GM21737 (cell line): ENCODE data around the gene ZNF474.

Source experiments
- ATAC-seq: cut with Tn5 transposase; IDR thresholded peaks from one replicate; pipeline ENCODE4 v1.9.1; 2021; ENCODE audit warnings: mild to moderate bottlenecking, moderate library complexity; ENCODE audit not compliant: unreplicated experiment

The ZNF474 gene

GRCh38 chr5:122179701-122180100 is 50.4 kb downstream of the ZNF474 start:
- ATAC-seq: no peak

DNA sequence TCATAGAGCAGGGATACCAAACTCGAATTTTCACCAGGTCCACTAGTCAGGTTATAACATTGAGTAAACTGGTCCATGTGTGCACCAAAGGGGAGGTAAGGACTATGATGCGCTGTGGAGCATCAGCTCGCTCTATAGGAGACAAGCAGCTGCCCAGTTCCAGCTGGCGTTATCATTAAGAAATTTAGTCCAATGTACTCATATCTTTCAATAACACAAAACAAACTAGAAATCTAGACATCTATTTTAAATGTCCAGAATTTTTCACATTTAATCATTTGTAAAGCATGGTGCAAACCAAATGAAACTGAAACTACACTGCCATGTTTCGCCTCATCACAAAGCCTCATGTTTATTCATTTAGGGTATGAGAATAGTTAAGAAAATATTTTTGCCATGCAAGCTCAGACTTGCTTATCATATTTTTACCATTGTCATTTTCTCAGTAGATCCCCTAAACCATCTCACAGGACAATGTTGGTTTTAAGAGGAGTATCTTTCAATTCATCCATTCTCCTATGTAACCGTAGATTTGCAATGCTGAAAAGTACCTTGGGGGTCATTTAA is 50.9 kb downstream of the ZNF474 start:
- ATAC-seq: no peak

DNA sequence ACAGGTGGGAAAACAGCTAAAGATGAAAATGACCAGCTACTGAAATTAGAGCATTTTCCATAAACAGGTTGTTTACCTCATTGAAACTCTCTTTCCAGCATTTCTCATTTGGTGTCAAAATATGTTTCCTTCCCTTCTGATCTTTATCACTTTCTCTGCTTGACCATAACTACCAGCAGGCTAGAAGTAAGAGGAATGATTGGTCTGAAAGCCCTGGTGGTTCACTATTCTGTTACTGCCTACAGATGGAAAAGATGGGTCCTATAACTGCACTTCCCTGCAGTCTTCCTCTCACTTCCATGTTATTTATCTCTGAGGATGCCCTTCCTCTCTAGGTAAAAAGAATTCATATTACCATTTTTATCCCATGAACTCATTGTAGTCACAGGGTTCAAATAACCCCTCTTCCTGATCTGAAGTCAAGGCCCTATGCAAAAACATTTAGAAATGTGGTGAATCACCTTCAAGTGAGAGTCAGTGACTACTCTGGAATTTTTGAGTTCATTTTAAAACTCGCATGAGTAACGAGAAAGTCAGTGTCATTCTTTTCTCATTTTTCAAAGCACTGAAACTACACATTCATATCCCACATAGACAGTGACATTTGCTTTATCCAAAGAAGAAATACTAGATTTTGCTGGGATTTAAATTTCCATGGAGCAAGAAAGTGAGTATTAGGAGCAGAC is 51.7 kb downstream of the ZNF474 start:
- ATAC-seq: no peak

GRCh38 chr5:122181863-122182262 is 52.5 kb downstream of the ZNF474 start:
- no peak for ATAC-seq

DNA sequence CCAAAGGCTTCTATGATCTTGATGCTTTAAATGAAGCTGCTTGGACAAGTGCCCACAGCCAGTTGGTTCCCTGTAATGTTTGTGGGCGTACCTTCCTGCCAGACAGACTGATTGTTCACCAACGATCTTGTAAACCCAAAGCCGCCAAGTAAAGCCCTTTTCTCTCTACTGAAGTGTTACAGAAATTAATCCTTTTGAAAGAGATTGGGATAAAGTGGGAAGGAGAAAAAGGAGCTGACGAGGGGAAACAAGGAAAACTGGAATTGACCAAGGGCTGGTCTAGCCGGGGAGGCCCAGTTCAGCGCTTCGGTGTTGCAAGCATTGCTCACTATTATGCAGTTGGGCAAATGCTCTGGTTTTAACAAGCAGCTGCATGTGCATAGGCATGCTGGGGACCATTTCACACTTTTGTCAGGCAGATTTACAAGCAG is 53.2 kb downstream of the ZNF474 start:
- ATAC-seq: no peak

DNA sequence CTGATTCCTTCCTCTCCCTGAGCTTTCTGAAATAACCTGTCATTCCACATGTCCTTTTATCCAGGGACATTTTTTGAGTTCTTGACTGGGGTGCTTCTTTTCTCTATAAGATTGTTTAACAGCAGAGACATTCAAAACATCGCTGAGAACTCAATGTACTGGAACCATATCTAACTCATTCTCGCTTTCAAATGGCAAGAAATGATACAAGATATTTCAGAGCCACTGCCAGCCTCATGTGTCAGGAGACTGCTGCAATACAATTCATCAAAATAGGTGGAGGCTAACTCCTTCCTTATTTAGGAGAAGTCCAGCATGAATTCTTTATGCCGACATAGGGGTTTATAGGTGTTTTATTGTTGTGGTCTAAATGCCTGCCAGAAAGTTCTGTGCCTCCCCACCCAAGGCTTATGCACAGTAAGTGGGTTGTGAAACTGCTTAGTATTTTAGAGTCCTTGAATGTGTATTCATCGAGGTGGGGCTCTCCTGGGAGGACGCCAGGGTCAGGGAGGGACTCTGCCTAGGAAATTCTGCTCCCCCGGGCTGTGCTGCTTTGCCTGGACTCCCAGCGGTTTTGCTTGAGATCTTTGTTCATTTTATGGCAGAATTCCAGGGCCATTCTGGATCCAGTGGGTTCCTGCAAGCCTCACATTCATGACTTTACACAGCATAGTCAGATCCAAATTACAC is 53.9 kb downstream of the ZNF474 start:
- no peak for ATAC-seq

- no peak for ATAC-seq
Observed at GRCh38 chr5:122183788-122184170, 54.4 kb downstream of the ZNF474 start.

DNA sequence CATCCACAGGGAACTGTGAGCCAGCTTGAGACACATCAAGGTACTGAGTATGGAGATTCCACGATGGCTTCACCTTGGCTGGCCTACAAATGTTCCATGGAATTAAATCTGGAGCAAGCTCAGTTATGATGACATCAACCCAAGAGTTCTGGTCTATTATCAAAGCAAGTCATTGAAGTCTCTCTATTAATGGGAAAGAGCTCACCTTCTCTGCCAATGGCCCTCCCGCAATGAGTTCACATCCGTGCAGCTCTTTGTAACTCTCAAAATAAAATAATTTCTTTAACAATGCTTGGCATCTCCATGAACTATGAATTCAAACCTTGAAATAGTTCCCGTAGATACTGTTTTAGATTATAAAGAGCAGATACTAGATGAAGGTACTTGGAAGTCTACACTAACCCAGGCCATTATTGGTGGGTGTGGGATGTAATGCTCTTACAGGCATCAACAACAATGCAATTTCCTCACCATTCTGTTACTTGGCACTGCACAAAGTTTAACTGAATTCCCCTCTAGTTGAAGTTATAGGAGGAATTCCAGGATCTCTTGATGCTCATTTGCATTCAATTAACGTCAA is 55.4 kb downstream of the ZNF474 start:
- no peak for ATAC-seq

GRCh38 chr5:122187426-122187825 is 58.1 kb downstream of the ZNF474 start:
- ATAC-seq: no peak

DNA sequence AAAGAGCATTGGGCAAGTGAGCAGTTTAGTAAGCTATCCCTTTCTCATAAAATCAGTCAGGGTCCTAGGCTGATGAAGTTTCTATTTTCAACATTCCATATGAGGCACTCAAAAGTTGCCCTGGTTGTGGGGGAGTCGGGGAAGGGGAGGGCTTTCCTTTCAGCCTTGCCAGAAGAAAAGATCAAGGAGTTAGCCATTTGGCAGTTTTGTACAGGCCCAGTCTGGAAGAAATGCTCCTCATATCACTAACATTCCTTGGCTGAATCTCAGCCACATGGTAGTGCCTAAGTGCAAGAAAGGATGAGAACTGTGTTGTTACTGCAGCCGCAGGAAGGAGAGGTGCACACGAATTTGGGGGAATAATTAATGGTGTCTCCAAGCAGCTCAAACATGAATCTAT is 60.8 kb downstream of the ZNF474 start:
- ATAC-seq: no peak

GRCh38 chr5:122192497-122193496 is 63.5 kb downstream of the ZNF474 start:
- peak; percentile 73 for ATAC-seq

GRCh38 chr5:122195802-122196394 is 66.6 kb downstream of the ZNF474 start:
- ATAC-seq: no peak

- ATAC-seq: no peak
Observed at GRCh38 chr5:122199146-122199545, 69.8 kb downstream of the ZNF474 start.

DNA sequence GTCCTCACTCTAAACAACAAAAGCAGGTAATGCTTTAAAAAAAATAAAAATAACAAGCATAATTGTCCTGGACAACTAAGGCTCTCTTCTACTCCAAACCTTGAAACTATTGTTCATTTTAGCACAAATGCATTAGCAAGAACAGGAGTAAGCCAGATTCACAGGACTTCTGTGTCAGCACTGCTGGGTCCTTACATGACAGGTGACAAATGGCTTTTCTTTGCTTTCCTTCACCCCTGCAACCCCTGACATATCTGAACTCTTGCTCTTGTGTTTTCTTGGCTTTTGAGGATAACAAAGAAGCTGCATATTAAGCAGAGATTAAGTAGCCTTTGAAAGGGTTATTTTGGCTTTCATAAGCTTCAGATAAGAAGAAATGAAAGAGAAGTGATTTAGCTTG is 71.1 kb downstream of the ZNF474 start:
- ATAC-seq: no peak

DNA sequence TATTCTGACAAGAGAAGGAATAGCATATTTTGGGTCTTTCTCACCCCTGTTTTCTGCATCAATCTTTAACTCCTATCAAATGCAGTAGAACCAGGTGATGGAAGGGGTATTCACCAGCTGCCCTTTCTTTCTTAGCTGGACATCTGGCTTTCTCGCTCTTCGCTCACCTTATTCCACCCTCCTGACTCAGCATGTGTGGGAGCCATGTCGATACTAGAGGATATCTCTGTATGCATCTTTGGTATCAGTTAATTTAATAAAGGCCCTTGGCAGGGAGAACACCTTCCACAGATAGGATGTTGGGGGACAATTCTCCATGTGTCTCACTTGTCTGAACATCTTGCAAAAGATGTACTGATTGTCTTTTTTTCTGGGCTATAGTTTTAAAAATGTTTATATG is 71.5 kb downstream of the ZNF474 start:
- no peak for ATAC-seq

DNA sequence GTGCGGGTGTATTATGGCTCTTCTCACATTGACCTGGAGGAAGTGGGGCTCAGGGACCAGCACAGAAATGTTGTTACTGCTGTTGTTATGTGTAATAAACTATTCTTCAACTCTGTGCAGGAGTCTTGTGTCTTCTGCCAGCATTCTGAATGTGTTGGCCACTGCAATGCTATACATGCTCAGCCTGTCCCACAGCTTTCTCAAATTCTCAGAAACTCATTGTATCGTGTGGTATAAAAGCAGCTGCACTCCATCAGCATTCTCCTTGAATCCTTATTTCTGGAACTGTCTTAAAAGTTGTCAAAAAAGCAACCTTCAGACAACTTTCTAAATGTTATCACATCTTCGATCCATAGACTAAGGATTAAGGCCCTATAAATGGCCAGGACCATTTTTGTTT is 72.0 kb downstream of the ZNF474 start:
- ATAC-seq: no peak

GRCh38 chr5:122202952-122203351 is 73.6 kb downstream of the ZNF474 start:
- no peak for ATAC-seq
